Ishikawa (cell line): ENCODE measurements around the gene TPRA1.

Experiments used
- CREB1 ChIP-seq: IDR thresholded peaks from 2 replicates; pipeline ENCODE4 v1.6.1; 2012; ENCODE audit warnings: low read depth
- EP300 ChIP-seq: IDR thresholded peaks from 2 replicates; pipeline ENCODE4 v1.6.1; 2012; ENCODE audit warnings: borderline replicate concordance
- MAX ChIP-seq: IDR thresholded peaks from 2 replicates; pipeline ENCODE4 v1.6.1; 2012
- REST ChIP-seq: IDR thresholded peaks from 2 replicates; pipeline ENCODE4 v1.6.1; 2012; ENCODE audit warnings: low read depth, mild to moderate bottlenecking
- TAF1 ChIP-seq: IDR thresholded peaks from 2 replicates; pipeline ENCODE4 v1.6.1; 2012; ENCODE audit warnings: low read depth, mild to moderate bottlenecking
- ZBTB7A ChIP-seq: IDR thresholded peaks from 2 replicates; pipeline ENCODE4 v1.6.1; 2012; ENCODE audit warnings: low read depth

- no peak for TF ChIP-seq TAF1
- no peak for TF ChIP-seq ZBTB7A
- no peak for TF ChIP-seq CREB1
- no peak for TF ChIP-seq EP300
- no peak for TF ChIP-seq REST
- TF ChIP-seq MAX = no peak
Measured at GRCh38 chr3:127572735-127573134, 17.8 kb downstream of the TPRA1 start.
